Measurements from ENCODE around the gene KLK15. TPM values are rescaled to one million over a fixed set of nuclear protein-coding genes. Genes with fewer than 3 reads are reported as not detected.

Gene KLK15
- total RNA-seq, 1 donor from 2014 or later: not detected

- TF ChIP-seq, protein P1, sequence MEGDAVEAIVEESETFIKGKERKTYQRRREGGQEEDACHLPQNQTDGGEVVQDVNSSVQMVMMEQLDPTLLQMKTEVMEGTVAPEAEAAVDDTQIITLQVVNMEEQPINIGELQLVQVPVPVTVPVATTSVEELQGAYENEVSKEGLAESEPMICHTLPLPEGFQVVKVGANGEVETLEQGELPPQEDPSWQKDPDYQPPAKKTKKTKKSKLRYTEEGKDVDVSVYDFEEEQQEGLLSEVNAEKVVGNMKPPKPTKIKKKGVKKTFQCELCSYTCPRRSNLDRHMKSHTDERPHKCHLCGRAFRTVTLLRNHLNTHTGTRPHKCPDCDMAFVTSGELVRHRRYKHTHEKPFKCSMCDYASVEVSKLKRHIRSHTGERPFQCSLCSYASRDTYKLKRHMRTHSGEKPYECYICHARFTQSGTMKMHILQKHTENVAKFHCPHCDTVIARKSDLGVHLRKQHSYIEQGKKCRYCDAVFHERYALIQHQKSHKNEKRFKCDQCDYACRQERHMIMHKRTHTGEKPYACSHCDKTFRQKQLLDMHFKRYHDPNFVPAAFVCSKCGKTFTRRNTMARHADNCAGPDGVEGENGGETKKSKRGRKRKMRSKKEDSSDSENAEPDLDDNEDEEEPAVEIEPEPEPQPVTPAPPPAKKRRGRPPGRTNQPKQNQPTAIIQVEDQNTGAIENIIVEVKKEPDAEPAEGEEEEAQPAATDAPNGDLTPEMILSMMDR (conservative IDR thresholded peaks at IDR 0.05): no peak
- Mint-ChIP-seq H3K4me3 (no peak overlapping the region), H3K9me3 (no peaks in the 10 kb centered on the region), H3K27ac (ENCODE audit: unreplicated experiment) (no peak overlapping the region), H3K4me1 (no peaks in the 10 kb centered on the region), H3K27me3 (ENCODE audit: low read depth) (peaks cover 37% of the 10 kb centered on the region), H3K36me3 (ENCODE audit: low read depth) (no peaks in the 10 kb centered on the region)
- DNase-seq (ENCODE audit: low read depth, low spot score): no peak
Observed at GRCh38 chr19:50876456-50876855, 43.1 kb upstream of the KLK15 start.

DNA sequence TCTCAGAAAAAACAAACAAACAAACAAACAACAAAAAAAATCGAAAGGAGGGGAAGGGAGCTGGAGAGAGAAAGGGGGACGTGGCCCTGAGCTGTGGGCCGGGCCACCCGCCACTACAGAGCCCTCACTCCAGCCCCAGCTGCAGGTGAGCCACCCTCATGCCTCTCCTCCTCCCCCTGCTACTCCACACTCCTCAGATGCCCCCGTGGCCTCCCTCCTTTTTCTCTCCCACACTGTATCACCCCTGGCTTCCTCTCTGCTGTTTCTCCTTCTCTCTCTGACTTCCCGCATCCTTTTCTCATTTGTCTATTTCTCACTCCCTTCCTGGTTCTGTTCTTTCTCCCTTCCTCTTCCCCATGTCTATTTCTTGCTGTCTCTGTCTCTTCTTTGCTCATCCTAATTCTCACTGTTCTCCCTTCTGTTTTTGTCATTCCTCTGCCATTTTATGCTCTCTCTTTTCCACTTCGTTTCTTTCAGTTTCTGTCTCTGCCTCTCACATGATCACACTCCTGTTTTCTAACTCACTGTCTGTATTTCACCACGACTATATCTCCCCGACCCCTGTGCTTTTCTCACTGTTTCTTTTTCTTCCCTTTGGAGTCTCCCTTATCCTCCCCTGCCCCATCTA, 42.5 kb upstream of the KLK15 start:
- H3K27me3 Mint-ChIP-seq (ENCODE audit: low read depth): peaks cover 39% of the 10 kb centered on the region
- TF ChIP-seq, protein P1 (conservative IDR thresholded peaks at IDR 0.05): no peak
- no peaks in the 10 kb centered on the region for H3K36me3 Mint-ChIP-seq (ENCODE audit: low read depth)
- no peak overlapping the region for H3K4me3 Mint-ChIP-seq
- no peak overlapping the region for H3K27ac Mint-ChIP-seq (ENCODE audit: unreplicated experiment)
- H3K4me1 Mint-ChIP-seq: no peaks in the 10 kb centered on the region
- H3K9me3 Mint-ChIP-seq: no peaks in the 10 kb centered on the region
- DNase-seq (ENCODE audit: low read depth, low spot score): no peak

DNA sequence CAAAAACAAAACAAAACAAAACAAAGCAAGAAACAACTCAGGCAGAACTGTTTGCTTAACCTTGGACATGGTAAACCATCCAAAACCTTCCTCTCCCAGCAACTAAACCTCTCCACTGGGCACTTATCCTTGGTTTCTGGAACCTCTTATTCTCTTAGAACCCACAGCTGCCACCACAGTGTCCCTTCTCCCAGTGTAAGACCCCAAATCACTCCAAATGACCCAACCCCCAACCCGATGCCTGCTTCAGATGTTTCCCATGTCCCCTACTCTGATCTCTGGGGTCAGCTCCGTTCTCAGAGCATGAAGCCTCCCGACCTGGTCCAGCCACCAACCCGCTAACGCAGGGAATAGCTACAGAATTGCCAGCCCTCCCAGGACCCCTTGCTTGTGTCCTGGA, 40.8 kb upstream of the KLK15 start:
- Mint-ChIP-seq H3K36me3 (ENCODE audit: low read depth) (no peaks in the 10 kb centered on the region), H3K4me3 (no peak overlapping the region), H3K27me3 (ENCODE audit: low read depth) (peaks cover 39% of the 10 kb centered on the region), H3K27ac (ENCODE audit: unreplicated experiment) (no peak overlapping the region), H3K4me1 (no peaks in the 10 kb centered on the region), H3K9me3 (no peaks in the 10 kb centered on the region)
- TF ChIP-seq, protein P1 (conservative IDR thresholded peaks at IDR 0.05): no peak
- DNase-seq (ENCODE audit: low read depth, low spot score): no peak

DNA sequence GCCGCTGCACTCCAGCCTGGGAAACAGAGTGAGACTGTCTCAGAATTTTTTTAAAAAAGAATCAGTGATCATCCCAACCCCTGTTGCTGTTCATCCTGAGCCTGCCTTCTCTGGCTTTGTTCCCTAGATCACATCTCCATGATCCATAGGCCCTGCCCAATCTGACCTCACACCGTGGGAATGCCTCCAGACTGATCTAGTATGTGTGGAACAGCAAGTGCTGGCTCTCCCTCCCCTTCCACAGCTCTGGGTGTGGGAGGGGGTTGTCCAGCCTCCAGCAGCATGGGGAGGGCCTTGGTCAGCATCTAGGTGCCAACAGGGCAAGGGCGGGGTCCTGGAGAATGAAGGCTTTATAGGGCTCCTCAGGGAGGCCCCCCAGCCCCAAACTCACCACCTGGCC, 39.7 kb upstream of the KLK15 start, which contains the start of gene KLK2:
Gene KLK2, plus strand, starts transcription at position 384 of the 400 bp plus-strand sequence. CDS start 35 bp downstream, outside the sequence.
- Mint-ChIP-seq H3K4me1 (no peaks in the 10 kb centered on the region), H3K27ac (ENCODE audit: unreplicated experiment) (no peak within 1 kb of the TSS), H3K9me3 (no peaks in the 10 kb centered on the region), H3K36me3 (ENCODE audit: low read depth) (no peaks in the 10 kb centered on the region), H3K27me3 (ENCODE audit: low read depth) (peaks cover 39% of the 10 kb centered on the region), H3K4me3 (no peak within 1 kb of the TSS)
- no peak for DNase-seq (ENCODE audit: low read depth, low spot score)
- TF ChIP-seq, protein P1 (conservative IDR thresholded peaks at IDR 0.05): no peak

DNA sequence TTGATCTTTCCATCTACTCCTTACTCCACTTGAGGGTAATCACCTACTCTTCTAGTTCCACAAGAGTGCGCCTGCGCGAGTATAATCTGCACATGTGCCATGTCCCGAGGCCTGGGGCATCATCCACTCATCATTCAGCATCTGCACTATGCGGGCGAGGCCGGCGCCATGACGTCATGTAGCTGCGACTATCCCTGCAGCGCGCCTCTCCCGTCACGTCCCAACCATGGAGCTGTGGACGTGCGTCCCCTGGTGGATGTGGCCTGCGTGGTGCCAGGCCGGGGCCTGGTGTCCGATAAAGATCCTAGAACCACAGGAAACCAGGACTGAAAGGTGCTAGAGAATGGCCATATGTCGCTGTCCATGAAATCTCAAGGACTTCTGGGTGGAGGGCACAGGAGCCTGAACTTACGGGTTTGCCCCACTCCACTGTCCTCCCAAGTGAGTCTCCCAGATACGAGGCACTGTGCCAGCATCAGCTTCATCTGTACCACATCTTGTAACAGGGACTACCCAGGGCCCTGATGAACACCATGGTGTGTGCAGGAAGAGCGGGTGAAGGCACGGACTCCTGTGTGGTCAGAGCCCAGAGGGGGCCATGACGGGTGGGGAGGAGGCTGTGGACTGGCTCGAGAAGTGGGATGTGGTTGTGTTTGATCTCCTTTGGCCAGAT, 37.2 kb upstream of the KLK15 start:
- Mint-ChIP-seq H3K27me3 (ENCODE audit: low read depth) (peaks cover 61% of the 10 kb centered on the region), H3K9me3 (no peaks in the 10 kb centered on the region), H3K4me3 (no peak overlapping the region), H3K4me1 (no peaks in the 10 kb centered on the region), H3K36me3 (ENCODE audit: low read depth) (no peaks in the 10 kb centered on the region), H3K27ac (ENCODE audit: unreplicated experiment) (no peak overlapping the region)
- TF ChIP-seq, protein P1 (conservative IDR thresholded peaks at IDR 0.05): no peak
- DNase-seq (ENCODE audit: low read depth, low spot score): no peak

Data from neural crest cell (in vitro differentiated cells).